Neural cell (in vitro differentiated cells): Measurements from ENCODE around the gene LRRC74A. TPM values are rescaled to one million over a fixed set of nuclear protein-coding genes. Genes with fewer than 3 reads are reported as not detected.

Experiments
- H2AFZ ChIP-seq: fragments of 200-600, 300-800 bp; sonication (generic), shearing (Covaris generic); 2 replicates; pipeline ENCODE4 v1.6.0; 2014; ENCODE audit warnings: low read depth, mild to moderate bottlenecking, antibody characterized with exemption, low read length, moderate library complexity
- H3F3A ChIP-seq: fragments of 200-600 bp; shearing (Covaris generic); 2 replicates; pipeline ENCODE4 v1.6.1; 2016; ENCODE audit warnings: mild to moderate bottlenecking, moderate library complexity, mixed read lengths, antibody characterized with exemption, low read length; ENCODE audit not compliant: insufficient read depth, poor library complexity, severe bottlenecking
- H3K27ac ChIP-seq: fragments of 200-600, 300-800 bp; sonication (generic), shearing (Covaris generic); 2 replicates; pipeline ENCODE4 v1.5.1; 2014; ENCODE audit warnings: mild to moderate bottlenecking, low read length, moderate library complexity
- H3K27me3 ChIP-seq: fragments of 300-800, 200-600 bp; sonication (generic), shearing (Covaris generic); 2 replicates; pipeline ENCODE4 v1.6.0; 2014; ENCODE audit warnings: mild to moderate bottlenecking, low read depth, low read length, moderate library complexity; ENCODE audit not compliant: insufficient read depth
- H3K36me3 ChIP-seq: fragments of 300-800, 200-600 bp; sonication (generic), shearing (Covaris generic); 2 replicates; pipeline ENCODE4 v1.5.1; 2014; ENCODE audit warnings: mild to moderate bottlenecking, antibody characterized with exemption, low read length, moderate library complexity; ENCODE audit not compliant: insufficient read depth
- H3K4me2 ChIP-seq: fragments of 300-800, 200-600 bp; sonication (generic), shearing (Covaris generic); 2 replicates; pipeline ENCODE4 v1.6.0; 2014; ENCODE audit warnings: mild to moderate bottlenecking, low read length
- H3K4me3 ChIP-seq: fragments of 300-800, 200-600 bp; sonication (generic), shearing (Covaris generic); 2 replicates; pipeline ENCODE4 v1.5.1; 2014; ENCODE audit warnings: mild to moderate bottlenecking, low read length, moderate library complexity
- H3K79me2 ChIP-seq: fragments of 200-600 bp; shearing (Covaris generic); replicated peaks from 2 replicates; pipeline ENCODE4 v1.6.0; 2014; ENCODE audit warnings: mild to moderate bottlenecking, low read length, moderate library complexity; ENCODE audit not compliant: insufficient read depth
- H3K9ac ChIP-seq: fragments of 300-800, 200-600 bp; sonication (generic), shearing (Covaris generic); 2 replicates; pipeline ENCODE4 v1.6.1; 2016; ENCODE audit warnings: mild to moderate bottlenecking, low read length, mixed read lengths
- H3K9me2 ChIP-seq: fragments of 200-600 bp; shearing (Covaris generic); 2 replicates; pipeline ENCODE4 v1.6.1; 2016; ENCODE audit warnings: mild to moderate bottlenecking, low read length, mixed read lengths; ENCODE audit not compliant: insufficient read depth
- H3K9me3 ChIP-seq: fragments of 200-600, 300-800 bp; sonication (generic), shearing (Covaris generic); 2 replicates; pipeline ENCODE4 v1.6.1; 2016; ENCODE audit warnings: mild to moderate bottlenecking, mixed run types, low read length, moderate library complexity, mixed read lengths
- H4K20me1 ChIP-seq: fragments of 200-600 bp; shearing (Covaris generic); 2 replicates; pipeline ENCODE4 v1.6.1; 2016; ENCODE audit warnings: mild to moderate bottlenecking, mixed run types; ENCODE audit not compliant: insufficient read depth
- EP300 ChIP-seq: fragments of 450-650 bp; conservative IDR thresholded peaks from 2 replicates; pipeline ENCODE4 v1.6.1; 2014; ENCODE audit warnings: antibody characterized with exemption, mild to moderate bottlenecking, moderate library complexity; ENCODE audit not compliant: poor library complexity, severe bottlenecking
- MXI1 ChIP-seq: fragments of 450-650 bp; conservative IDR thresholded peaks from 2 replicates; pipeline ENCODE4 v1.6.1; 2014; ENCODE audit warnings: antibody characterized with exemption, mild to moderate bottlenecking; ENCODE audit not compliant: poor library complexity, severe bottlenecking
- POLR2AphosphoS5 ChIP-seq: IDR thresholded peaks from 2 replicates; pipeline ENCODE4 v1.6.1; 2012
- RAD21 ChIP-seq: fragments of 450-650 bp; conservative IDR thresholded peaks from 2 replicates; pipeline ENCODE4 v1.6.1; 2014; ENCODE audit warnings: antibody characterized with exemption, mild to moderate bottlenecking, moderate library complexity
- TAF1 ChIP-seq: IDR thresholded peaks from 2 replicates; pipeline ENCODE4 v1.6.1; 2012; ENCODE audit warnings: low read depth
- polyA plus RNA-seq: library from polyadenylated mRNA; depleted of rRNA; stranded (reverse); fragments of >200 nt; gene quantifications from 2 replicates; pipeline ENCODE4 v1.2.3, GENCODE V29; 2014
- TF ChIP-seq, protein P1 (sequence below): fragments of 450-650 bp; IDR thresholded peaks from 2 replicates; pipeline ENCODE4 v1.5.1; 2014; ENCODE audit warnings: antibody characterized with exemption, mild to moderate bottlenecking, moderate library complexity; ENCODE audit not compliant: poor library complexity, severe bottlenecking

The LRRC74A gene
- polyA plus RNA-seq, 1 donor from 2014 or later: not detected

DNA sequence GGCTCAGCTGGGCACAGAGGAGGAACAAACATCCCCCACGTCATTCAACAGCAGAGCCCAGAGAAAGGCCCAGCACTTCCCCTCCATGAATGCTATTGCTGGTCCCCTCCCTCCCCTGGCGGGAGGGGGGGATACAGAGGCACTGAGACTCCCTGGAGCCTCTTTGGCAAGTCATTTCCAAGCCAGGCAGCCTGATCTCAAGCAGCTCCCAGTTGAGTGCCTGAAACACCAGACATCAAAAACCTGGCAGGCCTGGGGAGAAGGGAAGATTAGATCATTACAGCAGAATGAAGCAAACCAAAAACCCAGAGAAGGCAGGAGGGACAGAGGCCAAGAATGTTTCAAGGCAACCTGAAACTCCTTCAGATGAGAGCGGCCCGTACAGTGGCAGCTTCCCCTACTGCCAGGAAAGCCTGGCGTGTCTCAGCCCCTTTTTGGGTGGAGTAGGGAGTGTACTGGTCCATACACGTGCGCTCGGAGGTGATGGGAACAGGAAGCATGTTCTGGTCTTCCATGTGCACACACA, 92.1 kb downstream of the LRRC74A start:
- H4K20me1 ChIP-seq: no peaks in the 10 kb centered on the region
- H3K9ac ChIP-seq: peak overlapping the region; percentile 93
- no peak overlapping the region for H2AFZ ChIP-seq
- peak overlapping the region; percentile 61 for H3K4me3 ChIP-seq
- H3K36me3 ChIP-seq: no peaks in the 10 kb centered on the region
- no peaks in the 10 kb centered on the region for H3K9me3 ChIP-seq
- H3K4me2 ChIP-seq: peak overlapping the region; percentile 48
- no peaks in the 10 kb centered on the region for H3K27me3 ChIP-seq
- no peaks in the 10 kb centered on the region for H3K9me2 ChIP-seq
- peaks cover 10% of the 10 kb centered on the region for H3K79me2 ChIP-seq
- TF ChIP-seq TAF1 (no peak), EP300 (no peak)
- H3K27ac ChIP-seq: peak overlapping the region; percentile 100
- peaks cover 21% of the 10 kb centered on the region for H3F3A ChIP-seq

DNA sequence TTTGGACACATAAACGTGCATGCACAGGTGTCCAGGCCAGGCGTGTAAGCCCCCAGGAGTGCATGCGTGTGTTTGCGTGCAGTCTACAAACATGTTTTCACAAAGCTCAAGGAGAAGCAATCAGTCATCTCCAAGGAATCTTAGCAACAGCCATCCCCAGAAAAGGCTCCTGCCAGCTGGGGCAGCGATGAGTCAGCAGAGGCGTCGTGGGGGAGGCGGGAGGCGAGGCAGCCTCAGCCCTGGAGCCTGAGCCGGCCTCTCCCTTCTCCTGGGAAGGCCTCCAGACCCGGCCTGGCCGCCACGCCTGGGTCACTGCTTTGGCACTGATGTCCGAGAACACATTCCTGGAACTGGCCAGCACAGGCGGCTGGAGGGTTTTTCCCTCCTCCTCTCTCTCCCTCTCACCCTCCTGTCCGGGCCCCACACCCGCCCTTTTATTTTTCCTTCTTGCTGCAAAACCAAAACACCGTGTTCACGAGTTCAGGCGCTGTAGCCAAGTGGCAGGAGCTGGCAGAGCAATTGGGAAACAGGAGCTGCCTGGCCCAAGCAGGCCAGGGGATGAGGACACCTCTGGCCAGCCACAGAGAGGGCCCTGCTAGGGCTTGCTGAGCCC, 92.7 kb downstream of the LRRC74A start:
- Histone ChIP-seq H4K20me1 (no peaks in the 10 kb centered on the region), H3K79me2 (peaks cover 13% of the 10 kb centered on the region), H3F3A (peaks cover 26% of the 10 kb centered on the region), H3K9me2 (no peaks in the 10 kb centered on the region), H3K4me2 (peak overlapping the region; percentile 77), H3K9ac (peak overlapping the region; percentile 93), H3K27me3 (no peaks in the 10 kb centered on the region), H3K4me3 (peak overlapping the region; percentile 61), H3K9me3 (no peaks in the 10 kb centered on the region), H2AFZ (no peak overlapping the region), H3K36me3 (no peaks in the 10 kb centered on the region), H3K27ac (peak overlapping the region; percentile 100)
- TF ChIP-seq, protein P1, sequence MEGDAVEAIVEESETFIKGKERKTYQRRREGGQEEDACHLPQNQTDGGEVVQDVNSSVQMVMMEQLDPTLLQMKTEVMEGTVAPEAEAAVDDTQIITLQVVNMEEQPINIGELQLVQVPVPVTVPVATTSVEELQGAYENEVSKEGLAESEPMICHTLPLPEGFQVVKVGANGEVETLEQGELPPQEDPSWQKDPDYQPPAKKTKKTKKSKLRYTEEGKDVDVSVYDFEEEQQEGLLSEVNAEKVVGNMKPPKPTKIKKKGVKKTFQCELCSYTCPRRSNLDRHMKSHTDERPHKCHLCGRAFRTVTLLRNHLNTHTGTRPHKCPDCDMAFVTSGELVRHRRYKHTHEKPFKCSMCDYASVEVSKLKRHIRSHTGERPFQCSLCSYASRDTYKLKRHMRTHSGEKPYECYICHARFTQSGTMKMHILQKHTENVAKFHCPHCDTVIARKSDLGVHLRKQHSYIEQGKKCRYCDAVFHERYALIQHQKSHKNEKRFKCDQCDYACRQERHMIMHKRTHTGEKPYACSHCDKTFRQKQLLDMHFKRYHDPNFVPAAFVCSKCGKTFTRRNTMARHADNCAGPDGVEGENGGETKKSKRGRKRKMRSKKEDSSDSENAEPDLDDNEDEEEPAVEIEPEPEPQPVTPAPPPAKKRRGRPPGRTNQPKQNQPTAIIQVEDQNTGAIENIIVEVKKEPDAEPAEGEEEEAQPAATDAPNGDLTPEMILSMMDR: peak; percentile 52
- TF ChIP-seq MXI1: no peak
- no peak for TF ChIP-seq EP300
- TF ChIP-seq POLR2AphosphoS5: peak; percentile 69
- TF ChIP-seq RAD21: peak; percentile 54

Other genes starting within 250 kb of the LRRC74A start
- 26.8 and 29.4 TPM in 2 replicates for gene VASH1, start 64.9 kb upstream of the LRRC74A start, polyA plus RNA-seq
- gene ANGEL1, start 13.5 kb upstream of the LRRC74A start, polyA plus RNA-seq: 18.4 and 19.2 TPM in 2 replicates
- gene IRF2BPL, start 202.3 kb downstream of the LRRC74A start, polyA plus RNA-seq: 42.9 and 46.5 TPM in 2 replicates